H9 (cell line): Measurements from ENCODE around the gene YPEL1. TPM values are rescaled to one million over a fixed set of nuclear protein-coding genes. Genes with fewer than 3 reads are reported as not detected.

Source experiments
- DNase-seq: peaks from one replicate; pipeline ENCODE4 v3.0.0-alpha.2; 2017
- H2AFZ ChIP-seq: one replicate; pipeline ENCODE4 v1.6.1; 2013; ENCODE audit warnings: mild to moderate bottlenecking, low read length, control low read depth, moderate library complexity
- H2AK5ac ChIP-seq: 2 replicates; pipeline ENCODE4 v1.6.1; 2013; ENCODE audit warnings: low read length, control low read depth, mixed read lengths; ENCODE audit not compliant: insufficient read length
- H2BK120ac ChIP-seq: one replicate; pipeline ENCODE4 v1.6.1; 2013; ENCODE audit warnings: low read depth, mild to moderate bottlenecking, low read length, control low read depth, inconsistent platforms; ENCODE audit not compliant: poor library complexity, severe bottlenecking
- H2BK12ac ChIP-seq: 2 replicates; pipeline ENCODE4 v1.6.1; 2013; ENCODE audit warnings: low read length, control low read depth, mixed read lengths, low read depth; ENCODE audit not compliant: insufficient read length
- H2BK15ac ChIP-seq: 2 replicates; pipeline ENCODE4 v1.6.1; 2013; ENCODE audit warnings: low read depth, low read length, control low read depth
- H2BK20ac ChIP-seq: one replicate; pipeline ENCODE4 v1.6.1; 2013; ENCODE audit warnings: low read depth, mild to moderate bottlenecking, low read length, control low read depth, inconsistent platforms; ENCODE audit not compliant: poor library complexity, severe bottlenecking
- H2BK5ac ChIP-seq: 2 replicates; pipeline ENCODE4 v1.6.1; 2013; ENCODE audit warnings: low read length, control low read depth, mixed read lengths; ENCODE audit not compliant: insufficient read length
- H3K14ac ChIP-seq: 2 replicates; pipeline ENCODE4 v1.6.1; 2013; ENCODE audit warnings: low read length, control low read depth; ENCODE audit not compliant: insufficient read depth
- H3K18ac ChIP-seq: 2 replicates; pipeline ENCODE4 v1.6.1; 2013; ENCODE audit warnings: low read depth, mild to moderate bottlenecking, mixed read lengths, low read length, control low read depth; ENCODE audit not compliant: insufficient read length
- H3K23ac ChIP-seq: 2 replicates; pipeline ENCODE4 v1.6.1; 2013; ENCODE audit warnings: low read length, control low read depth, mixed read lengths, low read depth; ENCODE audit not compliant: insufficient read length
- H3K23me2 ChIP-seq: 2 replicates; pipeline ENCODE4 v1.6.1; 2013; ENCODE audit warnings: low read depth, mild to moderate bottlenecking, mixed read lengths, low read length, control low read depth; ENCODE audit not compliant: insufficient read length, poor library complexity, severe bottlenecking
- H3K27ac ChIP-seq: 2 replicates; pipeline ENCODE4 v1.5.1; 2013; ENCODE audit warnings: low read length, control low read depth, mixed read lengths, low read depth; ENCODE audit not compliant: insufficient read length
- H3K27me3 ChIP-seq: 2 replicates; pipeline ENCODE4 v1.6.1; 2013; ENCODE audit warnings: low read length, control low read depth, inconsistent platforms; ENCODE audit not compliant: insufficient read depth
- H3K4ac ChIP-seq: 2 replicates; pipeline ENCODE4 v1.6.1; 2013; ENCODE audit warnings: low read depth, mild to moderate bottlenecking, control low read depth, inconsistent platforms, low read length, moderate library complexity
- H3K4me1 ChIP-seq: 2 replicates; pipeline ENCODE4 v1.6.1; 2013; ENCODE audit warnings: low read length, control low read depth, inconsistent platforms; ENCODE audit not compliant: insufficient read depth
- H3K4me2 ChIP-seq: 2 replicates; pipeline ENCODE4 v1.6.1; 2013; ENCODE audit warnings: low read length, control low read depth, mixed read lengths; ENCODE audit not compliant: insufficient read length, insufficient read depth
- H3K56ac ChIP-seq: 2 replicates; pipeline ENCODE4 v1.6.1; 2013; ENCODE audit warnings: low read depth, mild to moderate bottlenecking, mixed read lengths, low read length, control low read depth; ENCODE audit not compliant: insufficient read length
- H3K79me1 ChIP-seq: 2 replicates; pipeline ENCODE4 v1.6.1; 2013; ENCODE audit warnings: low read depth, mild to moderate bottlenecking, moderate library complexity, low read length, control low read depth, inconsistent platforms; ENCODE audit not compliant: insufficient read depth, poor library complexity, severe bottlenecking
- H3K79me2 ChIP-seq: 2 replicates; pipeline ENCODE4 v1.6.1; 2013; ENCODE audit warnings: low read length, control low read depth, inconsistent platforms; ENCODE audit not compliant: insufficient read depth
- H3K9ac ChIP-seq: 2 replicates; pipeline ENCODE4 v1.6.1; 2013; ENCODE audit warnings: low read length, control low read depth, mixed read lengths; ENCODE audit not compliant: insufficient read length; ENCODE audit errors: extremely low read depth
- H3K9me3 ChIP-seq: one replicate; pipeline ENCODE4 v1.6.1; 2013; ENCODE audit warnings: low read depth, low read length, inconsistent platforms; ENCODE audit not compliant: control insufficient read depth
- H3T11ph ChIP-seq: one replicate; pipeline ENCODE4 v1.6.1; 2013; ENCODE audit warnings: mild to moderate bottlenecking, low read length, control low read depth, inconsistent platforms
- H4K20me1 ChIP-seq: one replicate; pipeline ENCODE4 v1.6.1; 2013; ENCODE audit not compliant: control insufficient read depth, insufficient read length, insufficient read depth
- H4K5ac ChIP-seq: 2 replicates; pipeline ENCODE4 v1.6.1; 2013; ENCODE audit warnings: low read depth, mild to moderate bottlenecking, mixed read lengths, low read length, control low read depth; ENCODE audit not compliant: insufficient read length
- H4K8ac ChIP-seq: replicated peaks from 2 replicates; pipeline ENCODE4 v1.6.1; 2013; ENCODE audit warnings: low read length, control low read depth, mixed read lengths, low read depth; ENCODE audit not compliant: insufficient read length
- H4K91ac ChIP-seq: 2 replicates; pipeline ENCODE4 v1.6.1; 2013; ENCODE audit warnings: low read depth, mild to moderate bottlenecking, moderate library complexity, mixed read lengths, low read length, control low read depth; ENCODE audit not compliant: insufficient read length
- H3K27ac Mint-ChIP-seq, 3 experiments: 2 replicates in 2 of 3; 3 replicates in 1 of 3; pipeline ENCODE4 v1.8.0; 2020 to 2021; ENCODE audit warnings: mixed read lengths in 3 of 3, mild to moderate bottlenecking in 1 of 3, moderate library complexity in 1 of 3
- H3K27me3 Mint-ChIP-seq: 2 replicates; pipeline ENCODE4 v1.8.0; 2021; ENCODE audit warnings: low read depth, mild to moderate bottlenecking, moderate library complexity, mixed read lengths
- H3K36me3 Mint-ChIP-seq, 3 experiments: 2 replicates in 2 of 3; 3 replicates in 1 of 3; pipeline ENCODE4 v1.8.0; 2020 to 2021; ENCODE audit warnings: low read depth in 3 of 3, mixed read lengths in 3 of 3; ENCODE audit not compliant: insufficient read depth in 1 of 3
- H3K4me1 Mint-ChIP-seq, 2 experiments: 2 replicates each; pipeline ENCODE4 v1.8.0; 2020; ENCODE audit warnings: mixed read lengths in 2 of 2
- H3K4me3 Mint-ChIP-seq, 2 experiments: 2 replicates in 1 of 2; 3 replicates in 1 of 2; pipeline ENCODE4 v1.8.0; 2020 to 2021; ENCODE audit warnings: mild to moderate bottlenecking in 2 of 2, mixed read lengths in 2 of 2, moderate library complexity in 1 of 2
- H3K9me3 Mint-ChIP-seq, 2 experiments: 2 replicates in 1 of 2; 3 replicates in 1 of 2; pipeline ENCODE4 v1.8.0; 2020; ENCODE audit warnings: mild to moderate bottlenecking in 2 of 2, mixed read lengths in 2 of 2, moderate library complexity in 1 of 2
- CTCF ChIP-seq: fragments of 200-600 bp; sonication (generic); conservative IDR thresholded peaks from 3 replicates; pipeline ENCODE4 v1.8.0; 2021; ENCODE audit warnings: antibody characterized with exemption, mild to moderate bottlenecking
- WGBS: extraction: QIAGEN DNeasy Blood & Tissue Kit; methylation state at CpG from one replicate; pipeline ENCODE4 v1.1.7; 2013; ENCODE audit warnings: missing lambda C conversion rate, low lambda C conversion rate, mixed read lengths; ENCODE audit not compliant: insufficient read length; ENCODE audit errors: extremely low coverage; 5-methylcytosine and 5-hydroxymethylcytosine counted together
- total RNA-seq: library from RNA; stranded (reverse); gene quantifications from 2 replicates; pipeline ENCODE4 v1.2.1, GENCODE V29; 2021

Gene YPEL1
- total RNA-seq, 1 experiment from 2014 or later: 5.4 TPM

GRCh38 chr22:21712751-21713427 is 22.7 kb downstream of the YPEL1 start:
- H3K4me3 Mint-ChIP-seq: no peak overlapping the region
- Histone ChIP-seq H2AFZ (no peak overlapping the region), H3T11ph (no peak overlapping the region), H2BK5ac (no peak overlapping the region), H2BK20ac (no peak overlapping the region), H4K91ac (no peak overlapping the region), H3K27ac (no peak overlapping the region), H3K4me2 (no peak overlapping the region), H4K20me1 (no peaks in the 10 kb centered on the region), H3K4ac (no peak overlapping the region), H3K9ac (no peak overlapping the region), H3K4me1 (no peaks in the 10 kb centered on the region), H3K14ac (no peak overlapping the region), H2BK12ac (no peak overlapping the region), H3K27me3 (no peaks in the 10 kb centered on the region), H2BK15ac (no peak overlapping the region), H3K23me2 (no peaks in the 10 kb centered on the region), H4K5ac (no peak overlapping the region), H2BK120ac (no peak overlapping the region), H3K18ac (no peak overlapping the region), H3K56ac (no peak overlapping the region), H3K23ac (no peak overlapping the region), H3K79me1 (no peaks in the 10 kb centered on the region), H4K8ac (no peak overlapping the region), H3K9me3 (no peaks in the 10 kb centered on the region), H3K79me2 (peaks cover 3% of the 10 kb centered on the region; the same call in 1 of the 2 replicates), H2AK5ac (no peak overlapping the region)
- H3K36me3 Mint-ChIP-seq: peaks cover 4 to 17% (median 10%) of the 10 kb centered on the region in 3 experiments; a peak in 6 of 7 replicates
- no peak overlapping the region for H3K27ac Mint-ChIP-seq
- H3K4me1 Mint-ChIP-seq: peaks cover 0 to 9% of the 10 kb centered on the region in 2 experiments; a peak in 2 of 4 replicates
- no CpG with 5 or more reads among the region's 14 CpGs for WGBS
- peak; percentile 72 for TF ChIP-seq CTCF
- H3K9me3 Mint-ChIP-seq: no peaks in the 10 kb centered on the region
- no peaks in the 10 kb centered on the region for H3K27me3 Mint-ChIP-seq
- peak; percentile 59 for DNase-seq
